ENCODE data around the gene PLK2. TPM values are rescaled to one million over a fixed set of nuclear protein-coding genes. Genes with fewer than 3 reads are reported as not detected.
A peak's percentile ranks its signal among the peaks of the same experiment; 100 is the strongest.

Gene PLK2
- total and polyA plus RNA-seq, 2 of the 4 experiments (the other 2 are of a cell fraction) = 129 to 337 TPM

- no CpG with 5 or more reads among the region's 1 CpG for WGBS, 2 experiments (ENCODE audit: extremely low coverage in 2 of 2, insufficient read length in 1 of 2)
- no peak overlapping the region for H4K8ac ChIP-seq (ENCODE audit: low read depth in 2 of 2, low read length in 2 of 2)
- H3K18ac ChIP-seq (ENCODE audit: low read depth, low read length) = no peak overlapping the region
- no peaks in the 10 kb centered on the region for H3K27me3 ChIP-seq (ENCODE audit: control insufficient read depth, insufficient read depth, low read length)
- ATAC-seq (ENCODE audit: low read depth) (no peak), DNase-seq (no peak)
- intact Hi-C loops (cut with micrococcal nuclease) (no loop called here), dilution Hi-C loops (cut with HindIII; ENCODE audit: low sequenced_read_pairs, unreplicated experiment) (no loop called here), in situ Hi-C loops (cut with MboI; ENCODE audit: low sequenced_read_pairs) (loop anchor here (5.0 to 25.0 kb wide), 3 partner anchors 562 to 1542 kb away; partner anchors contain the start of gene SETD9)
- 0 out of 2 replicates have a peak overlapping the region, but pooled peaks have one; percentile 29 for H3K9ac ChIP-seq (ENCODE audit: low read depth, low read length)
- no peak overlapping the region for H2BK20ac ChIP-seq (ENCODE audit: low read depth, low read length)
- no peak overlapping the region for H2AFZ ChIP-seq (replicated peaks; ENCODE audit: low read length, poor library complexity)
- peaks cover 5% of the 10 kb centered on the region; the same call in 1 of the 2 replicates for H3K9me1 ChIP-seq (ENCODE audit: insufficient read depth, low read length)
- POLR2A ChIA-PET (ENCODE audit: unreplicated experiment) = no interaction called here
- no peak overlapping the region; the same call in 1 of the 2 replicates for H3K4me3 ChIP-seq (ENCODE audit: insufficient read depth, low read depth, low read length)
- no peak for TF ChIP-seq CHD1 (IDR thresholded peaks at IDR 0.05; ENCODE audit: low read depth, low read length)
- TF ChIP-seq, protein P1, sequence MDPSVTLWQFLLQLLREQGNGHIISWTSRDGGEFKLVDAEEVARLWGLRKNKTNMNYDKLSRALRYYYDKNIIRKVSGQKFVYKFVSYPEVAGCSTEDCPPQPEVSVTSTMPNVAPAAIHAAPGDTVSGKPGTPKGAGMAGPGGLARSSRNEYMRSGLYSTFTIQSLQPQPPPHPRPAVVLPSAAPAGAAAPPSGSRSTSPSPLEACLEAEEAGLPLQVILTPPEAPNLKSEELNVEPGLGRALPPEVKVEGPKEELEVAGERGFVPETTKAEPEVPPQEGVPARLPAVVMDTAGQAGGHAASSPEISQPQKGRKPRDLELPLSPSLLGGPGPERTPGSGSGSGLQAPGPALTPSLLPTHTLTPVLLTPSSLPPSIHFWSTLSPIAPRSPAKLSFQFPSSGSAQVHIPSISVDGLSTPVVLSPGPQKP (IDR thresholded peaks at IDR 0.05; ENCODE audit: borderline replicate concordance, low read depth, low read length) = no peak
- TF ChIP-seq NFE2L2 (IDR thresholded peaks at IDR 0.05; ENCODE audit: low read depth, low read length) = no peak
- TF ChIP-seq, protein P2, sequence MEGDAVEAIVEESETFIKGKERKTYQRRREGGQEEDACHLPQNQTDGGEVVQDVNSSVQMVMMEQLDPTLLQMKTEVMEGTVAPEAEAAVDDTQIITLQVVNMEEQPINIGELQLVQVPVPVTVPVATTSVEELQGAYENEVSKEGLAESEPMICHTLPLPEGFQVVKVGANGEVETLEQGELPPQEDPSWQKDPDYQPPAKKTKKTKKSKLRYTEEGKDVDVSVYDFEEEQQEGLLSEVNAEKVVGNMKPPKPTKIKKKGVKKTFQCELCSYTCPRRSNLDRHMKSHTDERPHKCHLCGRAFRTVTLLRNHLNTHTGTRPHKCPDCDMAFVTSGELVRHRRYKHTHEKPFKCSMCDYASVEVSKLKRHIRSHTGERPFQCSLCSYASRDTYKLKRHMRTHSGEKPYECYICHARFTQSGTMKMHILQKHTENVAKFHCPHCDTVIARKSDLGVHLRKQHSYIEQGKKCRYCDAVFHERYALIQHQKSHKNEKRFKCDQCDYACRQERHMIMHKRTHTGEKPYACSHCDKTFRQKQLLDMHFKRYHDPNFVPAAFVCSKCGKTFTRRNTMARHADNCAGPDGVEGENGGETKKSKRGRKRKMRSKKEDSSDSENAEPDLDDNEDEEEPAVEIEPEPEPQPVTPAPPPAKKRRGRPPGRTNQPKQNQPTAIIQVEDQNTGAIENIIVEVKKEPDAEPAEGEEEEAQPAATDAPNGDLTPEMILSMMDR (conservative IDR thresholded peaks at IDR 0.05; ENCODE audit: low read depth, low read length) = no peak
- no peak for TF ChIP-seq POLR2A (IDR thresholded peaks at IDR 0.05; ENCODE audit: low read depth, low read length)
- no peak for TF ChIP-seq BHLHE40 (IDR thresholded peaks at IDR 0.05; ENCODE audit: low read depth, low read length)
- TF ChIP-seq CEBPB (IDR thresholded peaks at IDR 0.05; ENCODE audit: low read depth, low read length) = no peak
- no peak for TF ChIP-seq USF2 (IDR thresholded peaks at IDR 0.05; ENCODE audit: low read depth, low read length)
- no peak for TF ChIP-seq MAFK (IDR thresholded peaks at IDR 0.05; ENCODE audit: low read depth, low read length)
- TF ChIP-seq RFX5 (IDR thresholded peaks at IDR 0.05; ENCODE audit: low read depth, low read length) = no peak
- no peak for TF ChIP-seq FOS (IDR thresholded peaks at IDR 0.05; ENCODE audit: low read depth, low read length)
- no peak for TF ChIP-seq MAZ (IDR thresholded peaks at IDR 0.05; ENCODE audit: borderline replicate concordance, low read depth, low read length)
- TF ChIP-seq SMC3 (IDR thresholded peaks at IDR 0.05; ENCODE audit: low read depth, low read length) = no peak
- TF ChIP-seq MXI1 (IDR thresholded peaks at IDR 0.05; ENCODE audit: borderline replicate concordance, low read depth, low read length) = no peak
- no peak for TF ChIP-seq RAD21 (IDR thresholded peaks at IDR 0.05; ENCODE audit: low read length)
- TF ChIP-seq RCOR1 (IDR thresholded peaks at IDR 0.05; ENCODE audit: insufficient replicate concordance, low read length) = no peak
- H2AK9ac ChIP-seq (replicated peaks; ENCODE audit: low read depth, low read length, poor library complexity) = no peak overlapping the region
- no peak overlapping the region for H4K5ac ChIP-seq (ENCODE audit: low read depth, low read length)
- no TSS peak for BruUV-seq (replicated peaks)
- no peak overlapping the region for H2BK15ac ChIP-seq (ENCODE audit: low read depth, low read length)
- H3K23ac ChIP-seq (ENCODE audit: low read depth, low read length) = no peak overlapping the region
- H3K4ac ChIP-seq (ENCODE audit: low read depth, low read length) = no peak overlapping the region
- no peak overlapping the region for H2AK5ac ChIP-seq (ENCODE audit: low read depth, low read length)
- H4K91ac ChIP-seq (ENCODE audit: insufficient read depth, low read depth, low read length) = no peak overlapping the region
- CTCF ChIA-PET = interaction anchor here (0.6 kb wide), 1 partner anchor 193 kb away, joined by 3 read pairs; no protein-coding TSS in a partner anchor
- no peaks in the 10 kb centered on the region for H3K9me3 ChIP-seq (ENCODE audit: control insufficient read depth, insufficient read depth, low read length)
- H3K79me1 ChIP-seq (ENCODE audit: low read depth in 1 of 2, low read length in 2 of 2) = peaks cover 25 to 44% of the 10 kb centered on the region in 2 experiments
- no peak overlapping the region for H2BK5ac ChIP-seq (ENCODE audit: low read depth, low read length, poor library complexity, severe bottlenecking)
- H2BK120ac ChIP-seq (ENCODE audit: low read depth, low read length) = no peak overlapping the region
- H3K27ac ChIP-seq (ENCODE audit: insufficient read depth, low read length) = no peak overlapping the region
- H3K4me1 ChIP-seq (ENCODE audit: control insufficient read depth, insufficient read depth, low read length) = peaks cover 2% of the 10 kb centered on the region; the same call in 1 of the 2 replicates
- no peak overlapping the region for H3K56ac ChIP-seq (ENCODE audit: extremely low read depth, insufficient read depth, low read length)
- H3K14ac ChIP-seq (replicated peaks; ENCODE audit: low read depth, low read length) = 0 out of 2 replicates have a peak overlapping the region, but pooled peaks have one; percentile 16
- H3K36me3 ChIP-seq (ENCODE audit: control insufficient read depth, insufficient read depth, low read length) = peaks cover 58% of the 10 kb centered on the region
- peak overlapping the region; percentile 60; the same call in 1 of the 2 replicates for H3K4me2 ChIP-seq (ENCODE audit: low read depth, low read length)
- peaks cover 55% of the 10 kb centered on the region for H4K20me1 ChIP-seq (ENCODE audit: insufficient read depth, low read length)
Observed at GRCh38 chr5:58454025-58454424, 5.9 kb downstream of the PLK2 start.

All from IMR-90 (cell line).